Astrocyte (in vitro differentiated cells and primary cell): ENCODE results near the gene PCCB. TPM values are rescaled to one million over a fixed set of nuclear protein-coding genes. Genes with fewer than 3 reads are reported as not detected.

Experiments used
- DNase-seq: peaks from one replicate; pipeline ENCODE4 v3.0.0-alpha.2; 2010; ENCODE audit warnings: low read depth
- FAIRE-seq: peaks from 2 replicates; lab custom pipeline; 2011; peaks lifted over from hg19 to GRCh38; lab: Jason Lieb, UNC
- H2AFZ ChIP-seq: 2 replicates; pipeline ENCODE4 v1.6.0; 2012; ENCODE audit warnings: low read depth, low read length, inconsistent platforms
- H3K27ac ChIP-seq: 2 replicates; pipeline ENCODE4 v1.5.1; 2011; ENCODE audit warnings: low read depth, low read length, inconsistent platforms
- H3K27me3 ChIP-seq: 2 replicates; pipeline ENCODE4 v1.6.0; 2011; ENCODE audit warnings: low read length, inconsistent platforms; ENCODE audit not compliant: insufficient read depth
- H3K36me3 ChIP-seq: 2 replicates; pipeline ENCODE4 v1.5.1; 2011; ENCODE audit warnings: low read length, inconsistent platforms; ENCODE audit not compliant: insufficient read depth
- H3K4me1 ChIP-seq: 2 replicates; pipeline ENCODE4 v1.5.1; 2011; ENCODE audit warnings: low read length, inconsistent platforms; ENCODE audit not compliant: insufficient read depth
- H3K4me2 ChIP-seq: 2 replicates; pipeline ENCODE4 v1.6.0; 2012; ENCODE audit warnings: low read length, inconsistent platforms
- H3K4me3 ChIP-seq: 2 replicates; pipeline ENCODE4 v1.5.1; 2011; ENCODE audit warnings: low read depth, mild to moderate bottlenecking, low read length, inconsistent platforms; ENCODE audit not compliant: insufficient read depth
- H3K79me2 ChIP-seq: 2 replicates; pipeline ENCODE4 v1.6.0; 2012; ENCODE audit warnings: mild to moderate bottlenecking, low read length, inconsistent platforms; ENCODE audit not compliant: insufficient read depth
- H3K9ac ChIP-seq: 2 replicates; pipeline ENCODE4 v1.6.0; 2012; ENCODE audit warnings: mild to moderate bottlenecking, low read length, inconsistent platforms
- H3K9me3 ChIP-seq: 2 replicates; pipeline ENCODE4 v1.5.1; 2012; ENCODE audit warnings: low read depth, mild to moderate bottlenecking, low read length, inconsistent platforms; ENCODE audit not compliant: insufficient read depth
- H4K20me1 ChIP-seq: 2 replicates; pipeline ENCODE4 v1.6.0; 2012; ENCODE audit warnings: low read length, inconsistent platforms; ENCODE audit not compliant: insufficient read depth
- H3K27ac Mint-ChIP-seq: one replicate; pipeline ENCODE4 v1.8.0; 2021; ENCODE audit warnings: mild to moderate bottlenecking, mixed read lengths; ENCODE audit not compliant: unreplicated experiment
- H3K27me3 Mint-ChIP-seq: one replicate; pipeline ENCODE4 v1.8.0; 2021; ENCODE audit warnings: low read depth, mixed read lengths; ENCODE audit not compliant: unreplicated experiment
- H3K36me3 Mint-ChIP-seq: one replicate; pipeline ENCODE4 v1.8.0; 2021; ENCODE audit warnings: low read depth, mixed read lengths; ENCODE audit not compliant: unreplicated experiment
- H3K4me1 Mint-ChIP-seq: one replicate; pipeline ENCODE4 v1.8.0; 2021; ENCODE audit warnings: low read depth, mixed read lengths; ENCODE audit not compliant: unreplicated experiment
- H3K4me3 Mint-ChIP-seq: one replicate; pipeline ENCODE4 v1.8.0; 2021; ENCODE audit warnings: mild to moderate bottlenecking, moderate library complexity, mixed read lengths; ENCODE audit not compliant: unreplicated experiment
- H3K9me3 Mint-ChIP-seq: one replicate; pipeline ENCODE4 v1.8.0; 2021; ENCODE audit warnings: mild to moderate bottlenecking, mixed read lengths; ENCODE audit not compliant: unreplicated experiment
- EZH2 ChIP-seq: IDR thresholded peaks from 2 replicates; pipeline ENCODE4 v1.6.1; 2012; ENCODE audit warnings: mild to moderate bottlenecking, low read length, inconsistent platforms; ENCODE audit not compliant: insufficient read depth
- total RNA-seq: library from RNA; stranded (reverse); gene quantifications from 2 replicates; pipeline ENCODE4 v1.2.1, GENCODE V29; 2021
- TF ChIP-seq, protein P1 (sequence below): IDR thresholded peaks from 2 replicates; pipeline ENCODE4 v1.5.1; 2011; ENCODE audit warnings: low read depth, mild to moderate bottlenecking, inconsistent platforms, low read length, moderate library complexity; ENCODE audit not compliant: insufficient read depth

PCCB gene
- total RNA-seq, 1 donor from 2014 or later: 41.3 TPM

DNA sequence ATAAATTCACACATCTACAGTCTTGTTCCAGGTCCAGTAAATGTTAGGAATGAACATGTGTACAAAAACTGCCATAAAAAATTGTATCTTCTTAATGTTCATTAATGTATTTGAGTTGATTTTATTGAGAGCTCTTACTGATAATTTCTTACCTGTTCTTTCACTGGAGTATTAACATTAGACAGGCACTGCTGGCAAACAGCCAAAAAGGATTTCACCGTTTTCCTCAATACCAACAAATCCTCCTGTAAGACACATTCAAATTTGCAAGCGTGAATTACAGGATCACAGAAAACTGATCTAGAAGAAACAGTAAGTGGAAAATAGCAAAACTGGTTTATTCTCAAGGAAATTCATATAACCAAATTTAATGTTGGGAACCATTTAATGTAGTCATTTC, 127.4 kb downstream of the PCCB start:
- FAIRE-seq (no peak), DNase-seq (no peak)
- H3K36me3 ChIP-seq: peaks cover 3% of the 10 kb centered on the region
- no peaks in the 10 kb centered on the region for H4K20me1 ChIP-seq
- no peaks in the 10 kb centered on the region for H3K4me1 Mint-ChIP-seq
- no peak overlapping the region for H3K4me2 ChIP-seq
- H3K4me1 ChIP-seq: no peaks in the 10 kb centered on the region
- no peaks in the 10 kb centered on the region for H3K9me3 Mint-ChIP-seq
- no peaks in the 10 kb centered on the region for H3K9me3 ChIP-seq
- no peaks in the 10 kb centered on the region for H3K27me3 Mint-ChIP-seq
- no peak overlapping the region for H3K9ac ChIP-seq
- H3K4me3 Mint-ChIP-seq: no peak overlapping the region
- no peaks in the 10 kb centered on the region for H3K79me2 ChIP-seq
- no peak overlapping the region for H3K27ac Mint-ChIP-seq
- no peak overlapping the region for H3K27ac ChIP-seq
- TF ChIP-seq, protein P1, sequence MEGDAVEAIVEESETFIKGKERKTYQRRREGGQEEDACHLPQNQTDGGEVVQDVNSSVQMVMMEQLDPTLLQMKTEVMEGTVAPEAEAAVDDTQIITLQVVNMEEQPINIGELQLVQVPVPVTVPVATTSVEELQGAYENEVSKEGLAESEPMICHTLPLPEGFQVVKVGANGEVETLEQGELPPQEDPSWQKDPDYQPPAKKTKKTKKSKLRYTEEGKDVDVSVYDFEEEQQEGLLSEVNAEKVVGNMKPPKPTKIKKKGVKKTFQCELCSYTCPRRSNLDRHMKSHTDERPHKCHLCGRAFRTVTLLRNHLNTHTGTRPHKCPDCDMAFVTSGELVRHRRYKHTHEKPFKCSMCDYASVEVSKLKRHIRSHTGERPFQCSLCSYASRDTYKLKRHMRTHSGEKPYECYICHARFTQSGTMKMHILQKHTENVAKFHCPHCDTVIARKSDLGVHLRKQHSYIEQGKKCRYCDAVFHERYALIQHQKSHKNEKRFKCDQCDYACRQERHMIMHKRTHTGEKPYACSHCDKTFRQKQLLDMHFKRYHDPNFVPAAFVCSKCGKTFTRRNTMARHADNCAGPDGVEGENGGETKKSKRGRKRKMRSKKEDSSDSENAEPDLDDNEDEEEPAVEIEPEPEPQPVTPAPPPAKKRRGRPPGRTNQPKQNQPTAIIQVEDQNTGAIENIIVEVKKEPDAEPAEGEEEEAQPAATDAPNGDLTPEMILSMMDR: no peak
- no peak for TF ChIP-seq EZH2
- H3K36me3 Mint-ChIP-seq: peaks cover 5% of the 10 kb centered on the region
- H2AFZ ChIP-seq: no peak overlapping the region
- no peak overlapping the region for H3K4me3 ChIP-seq
- H3K27me3 ChIP-seq: no peaks in the 10 kb centered on the region

DNA sequence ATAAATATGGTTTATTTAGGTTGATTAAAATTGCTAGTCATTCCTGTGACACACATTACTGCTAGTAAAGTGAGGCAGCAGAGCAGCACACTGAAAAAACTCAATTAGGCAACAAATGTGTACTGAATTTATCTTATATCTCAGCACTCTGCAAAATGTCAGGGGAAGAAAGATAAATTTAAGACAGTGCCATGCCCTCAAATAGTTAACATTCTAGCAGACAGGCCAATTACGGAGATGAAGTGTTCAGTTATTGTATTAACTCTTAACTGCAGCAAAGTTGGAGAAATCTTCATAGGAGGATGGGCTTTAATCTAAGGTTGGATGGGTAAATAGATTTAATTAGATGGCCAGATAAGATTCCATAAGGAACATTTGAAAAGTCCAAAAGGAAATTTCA, 127.9 kb downstream of the PCCB start:
- Histone ChIP-seq H3K4me1 (no peaks in the 10 kb centered on the region), H4K20me1 (no peaks in the 10 kb centered on the region), H3K27ac (no peak overlapping the region), H2AFZ (no peak overlapping the region), H3K79me2 (no peaks in the 10 kb centered on the region), H3K9ac (no peak overlapping the region), H3K9me3 (no peaks in the 10 kb centered on the region), H3K4me2 (no peak overlapping the region), H3K4me3 (no peak overlapping the region), H3K27me3 (no peaks in the 10 kb centered on the region), H3K36me3 (peaks cover 3% of the 10 kb centered on the region)
- peaks cover 5% of the 10 kb centered on the region for H3K36me3 Mint-ChIP-seq
- H3K27me3 Mint-ChIP-seq: no peaks in the 10 kb centered on the region
- H3K27ac Mint-ChIP-seq: no peak overlapping the region
- no peaks in the 10 kb centered on the region for H3K9me3 Mint-ChIP-seq
- FAIRE-seq (no peak), DNase-seq (no peak)
- TF ChIP-seq EZH2: no peak
- TF ChIP-seq, protein P1: no peak
- no peaks in the 10 kb centered on the region for H3K4me1 Mint-ChIP-seq
- no peak overlapping the region for H3K4me3 Mint-ChIP-seq

Other genes starting within 250 kb of the PCCB start
- gene MSL2, start 54.0 kb upstream of the PCCB start, total RNA-seq: 20.1 TPM in 2 replicates